ENCODE measurements around the gene POLA2.

DNA sequence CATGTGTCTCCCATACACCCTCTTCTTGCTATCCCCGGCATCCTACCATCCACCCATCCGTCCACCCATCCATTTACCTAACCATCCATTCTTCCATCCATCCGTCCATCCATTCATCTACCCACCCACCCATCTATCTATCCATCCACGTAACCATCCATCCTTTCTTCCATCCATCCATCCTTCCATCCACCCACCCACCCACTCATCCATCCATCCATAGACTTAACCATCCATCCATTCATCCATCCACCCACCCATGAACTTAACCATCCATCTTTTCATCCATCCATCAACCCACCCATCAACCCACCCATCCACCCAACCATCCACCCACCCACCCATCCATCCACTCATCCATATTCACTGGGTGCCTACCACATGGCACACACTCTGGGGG lies 42.3 kb downstream of the POLA2 start:
- TF ChIP-seq, protein P1, sequence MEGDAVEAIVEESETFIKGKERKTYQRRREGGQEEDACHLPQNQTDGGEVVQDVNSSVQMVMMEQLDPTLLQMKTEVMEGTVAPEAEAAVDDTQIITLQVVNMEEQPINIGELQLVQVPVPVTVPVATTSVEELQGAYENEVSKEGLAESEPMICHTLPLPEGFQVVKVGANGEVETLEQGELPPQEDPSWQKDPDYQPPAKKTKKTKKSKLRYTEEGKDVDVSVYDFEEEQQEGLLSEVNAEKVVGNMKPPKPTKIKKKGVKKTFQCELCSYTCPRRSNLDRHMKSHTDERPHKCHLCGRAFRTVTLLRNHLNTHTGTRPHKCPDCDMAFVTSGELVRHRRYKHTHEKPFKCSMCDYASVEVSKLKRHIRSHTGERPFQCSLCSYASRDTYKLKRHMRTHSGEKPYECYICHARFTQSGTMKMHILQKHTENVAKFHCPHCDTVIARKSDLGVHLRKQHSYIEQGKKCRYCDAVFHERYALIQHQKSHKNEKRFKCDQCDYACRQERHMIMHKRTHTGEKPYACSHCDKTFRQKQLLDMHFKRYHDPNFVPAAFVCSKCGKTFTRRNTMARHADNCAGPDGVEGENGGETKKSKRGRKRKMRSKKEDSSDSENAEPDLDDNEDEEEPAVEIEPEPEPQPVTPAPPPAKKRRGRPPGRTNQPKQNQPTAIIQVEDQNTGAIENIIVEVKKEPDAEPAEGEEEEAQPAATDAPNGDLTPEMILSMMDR (IDR thresholded peaks at IDR 0.05; ENCODE audit: insufficient read depth, low read depth, low read length), result no peak
- no peak for TF ChIP-seq EZH2 (IDR thresholded peaks at IDR 0.05; ENCODE audit: insufficient read depth, low read length)

All from astrocyte (in vitro differentiated cells and primary cell).